HG02852 (cell line): Measurements from ENCODE around the gene PTPRU.

Experiments used
- ATAC-seq: cut with Tn5 transposase; IDR thresholded peaks from one replicate; pipeline ENCODE4 v1.9.1; 2021; ENCODE audit warnings: mild to moderate bottlenecking, moderate library complexity; ENCODE audit not compliant: unreplicated experiment

Gene PTPRU

DNA sequence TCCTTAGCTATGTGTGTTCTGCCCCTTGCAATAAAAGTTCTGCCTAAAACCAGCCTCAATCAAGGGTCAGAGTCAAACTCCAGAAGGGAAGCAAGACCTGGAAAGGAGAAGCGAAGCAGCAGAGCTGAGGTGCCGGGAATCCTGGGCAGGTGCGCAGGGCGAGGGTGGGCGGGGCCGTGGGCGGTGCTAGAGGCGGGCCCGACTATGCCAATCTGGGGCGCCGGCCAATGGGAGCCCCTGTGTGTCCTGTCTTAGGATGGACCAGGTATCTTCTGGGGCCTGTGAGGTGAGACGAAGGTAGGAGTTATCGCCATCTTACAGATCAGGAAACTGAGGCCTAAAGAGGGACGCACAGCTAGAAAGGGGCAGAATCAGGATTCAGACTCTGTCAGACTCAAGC lies 120.3 kb downstream of the PTPRU start:
- ATAC-seq: no peak

DNA sequence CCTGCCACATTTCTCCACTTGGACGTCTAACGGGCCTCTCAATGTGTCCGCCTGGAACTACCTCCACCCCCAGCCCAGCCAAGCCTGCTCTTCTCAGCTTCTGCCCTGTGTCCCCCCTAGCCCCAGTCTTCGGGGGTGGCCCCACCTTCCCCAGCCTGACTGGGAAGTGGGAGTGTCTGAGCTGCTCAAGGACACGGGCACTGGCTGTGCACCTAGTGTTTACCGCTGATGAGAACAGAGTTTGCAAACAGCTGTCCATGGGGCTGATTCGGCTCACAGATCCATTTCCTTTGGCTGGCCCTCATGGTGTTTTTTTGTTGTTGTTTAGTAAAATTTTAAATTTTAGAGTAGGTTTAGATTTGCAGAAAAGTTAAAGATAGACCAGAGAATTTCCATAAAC lies 121.1 kb downstream of the PTPRU start:
- ATAC-seq: no peak

DNA sequence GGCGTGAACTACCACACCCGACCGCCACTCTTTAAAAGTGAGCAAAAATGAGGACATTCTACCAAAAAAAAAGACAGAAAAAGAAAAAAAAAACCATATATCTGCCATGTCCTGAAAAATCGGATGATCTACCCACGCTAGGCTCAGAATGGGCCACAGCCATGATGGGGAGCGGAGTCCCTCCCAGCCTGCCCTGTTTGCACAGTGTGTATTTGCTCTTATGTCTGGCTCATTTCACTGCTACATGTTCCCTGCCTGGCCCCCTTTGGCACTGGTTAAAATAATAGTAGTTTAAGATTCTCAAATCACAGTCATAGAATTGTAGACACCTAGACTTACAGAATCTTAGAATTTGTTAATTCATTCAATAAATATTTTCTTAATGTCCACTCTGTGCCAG lies 121.9 kb downstream of the PTPRU start:
- ATAC-seq: no peak

DNA sequence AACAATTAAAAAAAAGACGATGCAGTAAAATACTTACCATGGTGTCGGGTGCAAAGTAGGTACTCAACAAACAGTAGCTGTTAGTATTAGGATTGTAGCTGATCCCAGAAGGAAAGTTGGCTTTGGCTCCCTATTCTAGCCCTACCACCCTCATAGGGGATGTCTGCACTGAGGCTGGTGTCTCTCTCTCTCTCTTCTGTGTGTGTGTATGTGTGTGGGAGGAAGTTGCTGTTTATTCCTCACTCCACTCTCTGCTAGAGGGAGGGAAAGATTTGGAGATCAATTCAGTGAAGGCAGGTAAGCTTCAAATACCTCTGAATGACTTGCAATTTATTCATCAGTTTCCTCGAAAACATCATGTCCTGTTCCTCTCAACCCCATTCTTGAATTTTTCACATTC lies 124.4 kb downstream of the PTPRU start:
- ATAC-seq: no peak

DNA sequence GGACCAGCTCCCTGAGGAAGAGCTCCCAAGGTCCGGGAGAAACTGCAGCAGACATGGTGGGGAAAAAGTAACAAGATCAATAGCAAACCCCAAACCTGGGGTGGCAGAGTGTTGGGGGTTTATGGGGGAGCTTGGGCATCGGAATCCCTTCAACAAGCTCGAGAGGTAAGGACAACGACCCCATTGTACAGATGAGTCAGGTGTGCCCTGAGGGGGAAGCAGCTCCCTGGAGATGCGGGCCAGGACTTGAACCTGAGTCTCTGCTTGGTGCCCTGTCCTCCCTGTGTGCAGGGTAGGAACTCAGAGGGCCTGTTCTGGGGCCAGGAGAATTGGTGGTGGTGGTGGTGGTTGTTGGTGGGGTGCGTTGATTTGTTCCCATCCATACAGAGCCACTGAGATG lies 125.4 kb downstream of the PTPRU start:
- no peak for ATAC-seq

DNA sequence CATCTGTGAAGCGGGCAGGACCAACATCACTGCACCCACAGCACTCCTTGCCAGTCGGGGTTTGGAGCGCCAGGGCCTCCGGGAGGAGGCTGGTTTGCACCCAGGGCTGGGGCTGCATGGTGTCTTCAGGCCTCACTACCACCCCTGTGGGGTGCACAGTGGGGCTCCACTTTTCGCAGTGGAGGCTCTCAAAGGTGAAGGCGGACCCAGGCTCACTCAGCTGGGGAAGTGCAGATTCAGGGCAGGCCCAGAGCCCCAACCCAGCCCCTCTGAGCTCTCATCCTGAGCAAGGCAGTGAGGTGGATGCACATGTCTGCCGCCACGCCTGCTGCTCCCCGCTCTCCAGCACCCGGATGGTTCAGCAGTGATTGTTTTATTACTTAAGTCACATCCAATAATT lies 125.8 kb downstream of the PTPRU start:
- ATAC-seq: no peak

DNA sequence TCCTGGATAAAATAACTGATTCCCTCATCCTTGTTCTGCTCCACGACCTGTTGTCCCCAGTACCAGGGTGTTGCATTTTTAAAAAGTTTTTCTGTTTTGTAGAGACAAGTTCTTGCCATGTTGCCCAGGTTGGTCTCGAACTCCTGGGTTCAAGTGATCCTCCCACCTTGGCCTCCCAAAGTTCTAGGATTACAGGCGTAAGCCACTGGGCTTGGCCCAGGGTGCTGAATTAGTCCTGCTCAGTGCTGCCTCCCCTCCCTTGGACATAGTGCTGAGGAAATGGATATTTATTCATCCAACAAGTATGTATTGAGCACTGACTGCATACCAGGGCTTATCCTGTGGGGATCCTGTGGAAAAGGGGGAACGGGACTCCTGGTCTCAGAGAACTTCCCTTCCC lies 126.4 kb downstream of the PTPRU start:
- ATAC-seq: no peak

DNA sequence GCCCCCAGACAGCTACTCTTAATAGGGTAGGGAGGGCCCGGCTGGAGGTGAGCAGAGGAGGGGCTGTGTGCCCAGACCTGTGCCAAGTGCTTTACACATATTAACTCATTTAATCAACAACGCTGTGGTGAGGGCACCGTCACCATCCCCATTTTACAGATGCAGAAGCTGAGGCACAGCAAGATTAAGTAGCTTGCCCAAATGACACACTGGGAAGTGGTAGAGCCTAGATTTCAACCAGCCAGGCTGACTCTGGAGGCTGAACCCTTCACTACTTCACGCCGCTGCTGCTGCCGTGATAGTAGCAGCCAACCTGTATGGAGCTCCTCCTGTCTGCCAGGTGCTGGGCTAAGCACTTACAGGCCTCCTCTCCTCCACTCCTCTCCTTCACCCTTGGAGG lies 127.2 kb downstream of the PTPRU start:
- ATAC-seq: no peak

DNA sequence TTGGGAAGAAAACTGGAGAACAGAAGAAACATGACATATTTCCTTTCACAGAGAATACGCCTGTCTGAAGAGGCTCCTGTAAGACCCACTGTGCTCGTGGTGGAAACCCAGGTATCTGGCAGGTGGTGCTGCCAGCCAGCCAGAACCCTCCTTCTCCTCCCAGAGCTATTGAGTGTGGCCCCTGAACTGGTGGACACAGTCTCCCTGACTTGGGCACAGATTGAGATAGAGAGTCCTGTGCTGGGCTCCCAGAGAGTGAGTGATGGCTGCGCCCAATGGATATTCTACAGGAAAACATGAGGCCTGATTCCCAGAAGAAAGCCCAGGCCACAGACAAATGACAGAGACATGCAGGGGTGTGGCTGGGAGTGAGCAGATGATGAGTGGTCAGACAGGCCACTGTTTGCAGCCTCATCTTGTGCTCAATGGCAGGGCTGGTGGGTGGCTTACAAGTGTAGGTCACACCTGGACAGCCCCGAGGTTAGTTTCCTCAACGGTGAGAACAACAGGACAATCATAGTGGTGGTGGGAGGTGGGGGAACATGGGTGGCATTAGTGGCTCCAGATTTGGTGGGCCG lies 127.9 kb downstream of the PTPRU start:
- no peak for ATAC-seq

DNA sequence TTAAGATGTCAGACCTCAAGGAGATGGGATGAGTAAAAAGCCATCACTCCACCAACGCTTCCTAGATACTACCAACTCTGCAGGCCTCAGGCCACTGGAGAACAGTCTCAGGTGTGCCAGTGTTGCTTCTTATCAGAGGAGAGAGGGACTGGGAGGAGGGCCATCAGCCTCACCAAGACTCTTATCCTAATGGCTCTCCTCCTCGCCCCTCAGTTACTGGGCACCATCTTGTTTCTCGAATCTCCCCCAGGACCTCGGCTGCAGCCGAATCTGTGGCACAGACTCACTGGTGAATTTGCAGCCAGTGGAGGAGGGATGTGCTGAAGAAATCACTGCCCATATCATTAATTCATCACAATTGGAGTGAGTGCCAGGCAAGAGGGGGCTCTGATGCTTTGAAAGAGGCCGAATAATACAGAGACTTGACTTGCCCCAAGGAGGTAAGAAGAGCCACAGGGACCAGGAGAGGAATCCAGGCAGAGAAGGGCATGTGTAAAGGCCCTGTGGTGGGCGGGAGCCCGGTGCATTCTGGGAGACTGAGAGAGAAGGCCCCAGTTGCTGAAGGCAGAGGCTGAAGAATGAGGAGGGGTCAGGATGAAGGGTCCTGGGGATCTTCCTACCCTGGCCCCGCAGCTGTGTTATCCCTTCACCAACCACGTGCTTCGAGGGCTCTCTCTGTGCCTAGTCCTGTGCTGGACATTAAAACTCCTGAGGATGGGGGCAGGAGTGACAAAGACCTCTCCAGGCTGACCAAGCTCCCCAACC lies 129.8 kb downstream of the PTPRU start:
- ATAC-seq: no peak

DNA sequence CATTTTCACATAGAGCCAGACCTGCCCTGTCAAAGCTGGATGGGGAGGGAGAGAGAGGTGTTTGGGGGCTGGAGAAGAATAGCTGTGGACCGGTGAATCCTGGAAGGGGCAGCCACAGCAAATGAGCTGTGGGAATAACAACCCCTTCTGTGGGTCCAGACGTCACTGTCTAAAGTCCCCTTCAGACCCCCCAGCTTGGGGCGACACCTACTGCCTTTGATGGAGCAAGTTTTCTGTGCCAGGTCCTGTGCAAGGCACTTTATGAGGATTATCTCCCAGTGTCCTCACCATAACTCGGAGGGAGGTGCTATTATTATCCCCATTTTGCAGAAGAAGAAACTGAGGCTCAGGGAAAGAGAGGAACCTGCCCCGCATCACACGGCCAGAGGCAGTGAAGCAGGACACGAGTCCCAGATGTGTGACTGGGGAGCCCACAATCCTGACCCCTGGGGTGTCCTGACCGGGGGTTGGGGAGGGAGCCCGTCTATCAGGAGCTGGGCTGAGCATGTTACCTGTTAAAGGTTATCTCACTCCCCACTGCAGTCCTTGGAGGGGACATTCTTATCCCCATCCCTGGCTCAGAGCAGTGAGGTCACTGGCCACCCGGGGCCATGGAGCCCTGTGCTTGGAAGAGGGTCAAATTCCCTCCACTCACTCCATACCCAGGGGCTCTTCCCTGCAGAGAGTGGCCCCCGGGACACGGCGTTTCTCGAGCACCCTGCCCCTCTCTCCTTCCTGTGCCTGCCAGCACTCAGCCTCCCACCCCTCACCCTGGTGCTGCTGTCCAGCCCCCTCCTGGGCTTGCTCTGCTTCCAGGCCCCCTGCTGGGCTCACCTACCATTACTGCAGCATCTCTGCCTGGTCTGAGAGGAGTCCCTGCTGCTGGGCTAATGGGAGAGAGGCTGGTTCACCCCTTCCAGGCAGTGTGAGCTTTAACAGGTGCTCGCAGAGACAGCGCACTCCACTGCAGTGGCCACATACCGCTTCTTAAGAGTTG lies 132.9 kb downstream of the PTPRU start:
- ATAC-seq: no peak

DNA sequence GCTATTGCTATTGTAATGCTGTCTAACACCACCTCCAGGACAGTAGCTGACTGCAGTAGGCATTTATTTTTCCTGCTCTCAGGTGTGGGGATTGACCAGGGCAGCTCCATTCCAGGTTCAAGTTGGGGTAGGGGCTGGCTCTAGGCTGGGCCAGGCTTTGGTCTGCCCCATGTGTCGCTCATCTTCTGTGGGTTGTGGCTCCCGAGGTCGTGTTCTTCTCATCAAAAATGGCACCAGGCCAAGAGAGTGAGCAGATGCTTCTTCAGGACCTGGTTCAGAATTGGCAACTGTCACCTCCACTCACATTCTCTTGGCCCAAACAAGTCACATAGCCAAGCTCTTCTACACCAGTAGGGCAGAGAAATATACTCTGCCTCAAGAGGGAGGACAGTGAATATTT lies 133.7 kb downstream of the PTPRU start:
- no peak for ATAC-seq

DNA sequence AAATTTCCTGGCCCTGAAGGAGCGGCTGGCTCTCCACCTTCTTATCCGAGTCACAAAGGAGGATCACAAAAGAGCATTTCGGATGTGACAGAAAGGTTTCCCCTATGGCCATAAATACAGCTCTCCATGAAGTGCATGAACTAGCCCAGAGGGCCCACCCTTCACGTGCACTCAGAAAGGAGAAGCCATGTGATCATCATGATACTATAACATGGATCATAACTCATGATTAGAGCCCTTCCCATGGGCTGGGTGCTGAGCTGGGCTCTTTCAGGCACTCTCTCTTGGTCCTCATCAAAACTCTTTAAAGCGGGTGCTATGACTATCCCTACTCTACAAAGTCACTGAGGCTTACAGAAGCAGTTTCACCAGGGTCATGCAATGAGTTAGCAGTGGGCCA lies 135.0 kb downstream of the PTPRU start:
- no peak for ATAC-seq

DNA sequence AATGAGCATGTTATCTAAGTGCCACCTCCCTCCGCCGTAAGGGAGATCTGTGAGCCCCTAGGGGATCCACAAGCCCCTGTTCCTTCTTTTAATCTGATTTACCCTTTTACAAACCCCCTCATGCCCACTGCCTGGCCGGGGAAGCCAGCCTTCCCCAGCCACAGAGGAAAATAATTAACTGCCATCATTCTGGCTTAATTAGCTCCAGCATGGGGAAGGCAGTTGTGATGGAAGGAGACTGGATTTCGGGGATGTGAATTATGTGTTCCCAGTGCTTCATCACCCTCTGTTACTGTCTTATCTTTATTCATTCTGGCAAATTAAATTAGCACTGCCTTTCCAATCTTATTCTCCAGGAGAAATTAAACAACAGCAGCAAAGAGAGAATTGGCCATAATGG lies 135.8 kb downstream of the PTPRU start:
- no peak for ATAC-seq
